Common myeloid progenitor, CD34-positive (primary cell): Measurements from ENCODE around the gene ANKRD11.

Experiments used
- CTCF ChIA-PET: fragments of 350-600 bp; sonication (Branson Sonifier 250); formaldehyde crosslinking; loops from one replicate; lab custom pipeline; 2021; ENCODE audit warnings: antibody characterized with exemption; lab: Charles Lee
- POLR2A ChIA-PET: fragments of 350-600 bp; sonication (Branson Sonifier 250); formaldehyde crosslinking; loops from one replicate; lab custom pipeline; 2021; ENCODE audit warnings: antibody characterized with exemption; lab: Charles Lee
- DNase-seq, 3 donors: peaks; one replicate each; pipeline versions ENCODE4 v3.0.0 to v3.0.0-alpha.2; 2013
- H3K27ac ChIP-seq, 2 experiments: 1 replicate in 1 of 2; 2 replicates in 1 of 2; pipeline ENCODE4 v1.7.0; 2013; ENCODE audit warnings: inconsistent platforms in 2 of 2, low read length in 2 of 2, mild to moderate bottlenecking in 2 of 2, low read depth in 1 of 2, moderate library complexity in 1 of 2; ENCODE audit not compliant: severe bottlenecking in 2 of 2, insufficient read depth in 1 of 2, poor library complexity in 1 of 2
- H3K27me3 ChIP-seq, 5 experiments: replicated peaks in 2 of 5; 1 replicate in 3 of 5; 2 replicates in 2 of 5; pipeline versions ENCODE4 v1.6.1 to v1.7.0; 2013; ENCODE audit warnings: low read length in 4 of 5, mild to moderate bottlenecking in 2 of 5, moderate library complexity in 2 of 5, inconsistent platforms in 1 of 5; ENCODE audit not compliant: insufficient read depth in 5 of 5, control insufficient read depth in 4 of 5
- H3K36me3 ChIP-seq, 4 experiments: 1 replicate in 2 of 4; 2 replicates in 2 of 4; pipeline versions ENCODE4 v1.6.1 to v1.7.0; 2013; ENCODE audit warnings: low read length in 3 of 4, control low read depth in 1 of 4, mild to moderate bottlenecking in 1 of 4; ENCODE audit not compliant: control insufficient read depth in 4 of 4, insufficient read depth in 4 of 4
- H3K4me1 ChIP-seq, 4 experiments: 1 replicate in 3 of 4; 2 replicates in 1 of 4; pipeline versions ENCODE4 v1.6.1 to v1.7.1; 2013; ENCODE audit warnings: low read length in 3 of 4, mild to moderate bottlenecking in 3 of 4, control low read depth in 1 of 4, inconsistent platforms in 1 of 4, moderate library complexity in 1 of 4; ENCODE audit not compliant: control insufficient read depth in 4 of 4, insufficient read depth in 4 of 4; ENCODE audit errors: control extremely low read depth in 1 of 4
- H3K4me3 ChIP-seq, 7 experiments: 1 replicate in 4 of 7; 2 replicates in 3 of 7; pipeline versions ENCODE4 v1.5.1 to v1.7.0; 2013; ENCODE audit warnings: mild to moderate bottlenecking in 7 of 7, low read length in 6 of 7, moderate library complexity in 6 of 7, inconsistent platforms in 2 of 7, low read depth in 2 of 7, control low read depth in 1 of 7; ENCODE audit not compliant: insufficient read depth in 4 of 7, control insufficient read depth in 1 of 7; ENCODE audit errors: extremely low read depth in 1 of 7
- H3K9me3 ChIP-seq, 5 experiments: 1 replicate in 4 of 5; 2 replicates in 1 of 5; pipeline versions ENCODE4 v1.6.1 to v1.7.1; 2013; ENCODE audit warnings: low read length in 4 of 5, mild to moderate bottlenecking in 2 of 5, inconsistent platforms in 1 of 5, low read depth in 1 of 5, moderate library complexity in 1 of 5; ENCODE audit not compliant: control insufficient read depth in 4 of 5, insufficient read depth in 2 of 5; ENCODE audit errors: control extremely low read depth in 1 of 5
- WGBS: methylation state at CpG from one replicate; pipeline ENCODE4 v1.1.5; 2013; ENCODE audit not compliant: insufficient coverage; 5-methylcytosine and 5-hydroxymethylcytosine counted together

ANKRD11 gene

GRCh38 chr16:89531821-89532526 lies 41.6 kb upstream of the ANKRD11 start:
- Histone ChIP-seq H3K4me1 (peaks cover 4 to 25% (median 24%) of the 10 kb centered on the region in 4 experiments), H3K9me3 (no peaks in the 10 kb centered on the region), H3K4me3 (no peak overlapping the region), H3K27me3 (no peaks in the 10 kb centered on the region), H3K27ac (no peak overlapping the region), H3K36me3 (peaks cover 6 to 66% (median 43%) of the 10 kb centered on the region in 4 experiments)
- no peak for DNase-seq
- ChIA-PET POLR2A (interaction anchor here (0.7 kb wide), 1 partner anchor 52 kb away, joined by 3 read pairs; no protein-coding TSS in a partner anchor), CTCF (interaction anchor here (0.7 to 1.4 kb wide), 3 partner anchors 10 to 25 kb away, joined by 3 to 4 read pairs (median 4); no protein-coding TSS in a partner anchor)
- WGBS = 96% methylated on average over 21 of the region's 31 CpGs

DNA sequence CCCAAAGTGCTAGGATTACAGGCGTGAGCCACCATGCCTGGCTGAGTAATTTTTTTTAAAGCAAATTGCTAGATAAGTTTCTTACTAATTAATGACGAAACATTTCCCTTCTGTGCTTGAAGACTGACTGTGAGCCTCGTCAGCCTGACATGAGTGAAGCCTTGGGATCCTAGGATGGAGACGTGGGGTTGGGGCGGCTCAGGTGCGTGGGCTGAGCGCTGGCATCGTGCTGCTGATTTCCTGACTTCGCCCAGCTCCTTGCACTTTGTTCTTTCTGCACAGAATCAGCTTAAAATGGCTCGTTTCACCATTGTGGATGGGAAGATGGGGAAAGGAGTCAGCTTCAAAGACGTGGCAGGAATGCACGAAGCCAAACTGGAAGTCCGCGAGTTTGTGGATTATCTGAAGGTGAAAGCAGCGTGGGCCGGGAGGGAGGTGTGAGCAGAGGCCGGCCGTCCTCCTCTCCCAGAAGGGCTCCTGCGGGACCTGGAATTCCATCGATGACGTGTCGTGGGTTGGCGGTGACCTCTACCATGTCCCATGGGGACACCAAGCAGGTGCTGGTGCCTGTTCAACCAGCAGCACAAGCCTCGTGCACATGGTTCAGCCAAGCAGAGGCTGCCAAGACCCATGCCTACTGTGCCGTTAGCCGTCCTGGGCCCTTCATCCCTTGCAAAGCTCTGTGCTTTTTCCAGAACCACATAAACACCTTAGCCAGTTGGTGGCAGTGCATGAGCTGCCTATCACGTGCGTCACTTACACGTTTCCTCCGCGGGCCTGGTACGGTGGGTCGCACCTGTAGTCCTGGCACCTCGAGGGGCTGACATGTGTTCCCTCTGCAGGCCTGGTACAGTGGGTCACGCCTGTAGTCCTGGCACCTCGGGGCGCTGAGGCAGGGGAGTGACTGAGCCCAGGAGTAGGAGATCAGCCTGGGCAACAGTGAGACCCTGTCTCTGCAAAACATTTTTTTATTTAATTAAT lies 40.3 kb upstream of the ANKRD11 start:
- H3K27me3 ChIP-seq = no peaks in the 10 kb centered on the region
- POLR2A ChIA-PET = interaction anchor here (0.7 kb wide), 1 partner anchor 54 kb away, joined by 3 read pairs; no protein-coding TSS in a partner anchor
- no peak for DNase-seq
- H3K36me3 ChIP-seq = peaks cover 10 to 72% (median 49%) of the 10 kb centered on the region in 4 experiments
- peaks cover 4 to 24% (median 24%) of the 10 kb centered on the region in 4 experiments for H3K4me1 ChIP-seq
- CTCF ChIA-PET = interaction anchor here (1.3 kb wide), 2 partner anchors 9 to 12 kb away, joined by 3 read pairs; no protein-coding TSS in a partner anchor
- H3K27ac ChIP-seq = no peak overlapping the region
- H3K4me3 ChIP-seq = no peak overlapping the region
- no peaks in the 10 kb centered on the region for H3K9me3 ChIP-seq
- 97% methylated on average over 30 of the region's 37 CpGs for WGBS

GRCh38 chr16:89529097-89529496 lies 38.7 kb upstream of the ANKRD11 start:
- Histone ChIP-seq H3K9me3 (no peaks in the 10 kb centered on the region), H3K36me3 (peaks cover 13 to 78% (median 61%) of the 10 kb centered on the region in 4 experiments), H3K27me3 (no peaks in the 10 kb centered on the region), H3K4me1 (peaks cover 4 to 12% (median 10%) of the 10 kb centered on the region in 4 experiments), H3K4me3 (no peak overlapping the region), H3K27ac (no peak overlapping the region)
- WGBS = 92% methylated on average over 16 of the region's 16 CpGs
- no peak for DNase-seq
- POLR2A ChIA-PET = interaction anchor here (0.6 kb wide), 1 partner anchor 41 kb away, joined by 4 read pairs; no protein-coding TSS in a partner anchor
- CTCF ChIA-PET = interaction anchor here (0.9 to 1.3 kb wide), 6 partner anchors 11 to 194 kb away, joined by 3 to 4 read pairs (median 3); no protein-coding TSS in a partner anchor

DNA sequence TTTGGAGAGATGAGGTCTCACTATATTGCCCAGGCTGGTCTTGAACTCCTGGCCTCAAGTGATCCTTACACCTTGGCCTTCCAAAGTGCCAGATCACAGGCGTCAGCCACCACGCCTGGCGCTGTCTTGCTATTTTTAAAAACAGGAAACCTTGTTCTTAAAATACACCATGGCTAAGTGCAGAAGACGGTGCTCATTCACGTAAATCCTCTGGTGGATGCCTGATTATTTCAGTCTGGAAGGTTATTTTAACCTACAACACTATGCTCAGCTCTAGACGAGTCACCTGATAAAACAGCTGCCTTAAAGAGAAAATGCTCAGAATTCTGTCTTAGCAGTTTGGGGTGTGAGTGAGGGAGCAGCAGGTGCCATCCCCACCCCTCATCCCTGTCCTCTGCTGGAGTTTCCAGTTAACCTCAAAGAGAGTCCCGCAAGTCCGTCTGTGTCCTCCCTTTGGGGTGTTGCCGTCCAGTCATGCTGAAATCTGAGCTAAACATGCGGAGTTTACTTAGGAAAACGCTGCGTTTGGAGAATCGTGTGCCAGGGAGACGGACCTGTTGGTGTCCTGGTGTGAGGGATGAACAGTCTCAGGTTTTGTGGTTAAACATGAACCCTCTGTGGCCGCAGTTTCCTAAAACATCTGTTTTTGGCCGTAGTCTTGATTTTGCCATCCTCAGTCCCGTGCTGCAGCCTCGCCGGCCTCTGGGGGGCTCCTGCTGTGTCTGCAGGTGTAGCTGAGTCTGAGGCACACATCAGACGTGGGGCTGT lies 35.0 kb upstream of the ANKRD11 start:
- WGBS = 76% methylated on average over 15 of the region's 20 CpGs
- no peak overlapping the region for H3K4me3 ChIP-seq
- ChIA-PET POLR2A (interaction anchor here (0.6 kb wide), 1 partner anchor 79 kb away, joined by 4 read pairs; no protein-coding TSS in a partner anchor), CTCF (interaction anchor here (0.8 to 1.7 kb wide), 4 partner anchors 13 to 32 kb away, joined by 4 to 7 read pairs (median 6); partner anchors contain the start of gene SPG7)
- no peaks in the 10 kb centered on the region for H3K9me3 ChIP-seq
- H3K27ac ChIP-seq = no peak overlapping the region
- peaks cover 0 to 4% (median 2%) of the 10 kb centered on the region in 4 experiments for H3K4me1 ChIP-seq
- no peaks in the 10 kb centered on the region for H3K27me3 ChIP-seq
- H3K36me3 ChIP-seq = peaks cover 9 to 85% (median 67%) of the 10 kb centered on the region in 4 experiments
- DNase-seq = peak in 1 of 3 donors; percentile 19

DNA sequence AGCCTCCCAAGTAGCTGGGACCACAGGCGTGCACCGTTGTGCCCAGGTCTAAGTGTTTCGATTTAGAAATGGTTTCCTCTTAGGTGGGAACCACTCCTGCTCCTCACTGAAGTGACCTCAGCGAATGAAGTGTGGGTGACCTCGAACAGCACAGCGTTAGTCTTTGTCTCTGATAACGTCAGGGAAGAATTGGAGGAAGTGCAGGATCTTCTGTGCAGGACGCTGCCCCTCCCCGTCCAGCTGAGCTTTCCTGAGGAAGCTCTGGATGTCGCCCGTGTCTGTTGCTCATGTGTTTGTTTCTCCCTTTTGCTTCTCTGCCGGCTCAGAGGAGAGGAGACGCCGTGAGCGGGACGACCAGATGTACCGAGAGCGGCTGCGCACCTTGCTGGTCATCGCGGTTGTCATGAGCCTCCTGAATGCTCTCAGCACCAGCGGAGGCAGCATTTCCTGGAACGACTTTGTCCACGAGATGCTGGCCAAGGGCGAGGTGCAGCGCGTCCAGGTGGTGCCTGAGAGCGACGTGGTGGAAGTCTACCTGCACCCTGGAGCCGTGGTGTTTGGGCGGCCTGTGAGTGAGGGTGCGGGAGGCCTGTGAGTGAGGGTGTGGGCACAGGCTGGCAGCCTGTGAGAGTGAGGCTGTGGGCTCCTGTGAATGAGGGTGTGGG lies 33.5 kb upstream of the ANKRD11 start:
- Histone ChIP-seq H3K9me3 (no peaks in the 10 kb centered on the region), H3K4me3 (no peak overlapping the region), H3K4me1 (peaks cover 0 to 4% (median 2%) of the 10 kb centered on the region in 4 experiments), H3K27ac (no peak overlapping the region), H3K27me3 (no peaks in the 10 kb centered on the region), H3K36me3 (peaks cover 9 to 88% (median 68%) of the 10 kb centered on the region in 4 experiments)
- no peak for DNase-seq
- 96% methylated on average over 29 of the region's 32 CpGs for WGBS
- ChIA-PET CTCF (interaction anchor here (1.2 kb wide), 1 partner anchor 34 kb away, joined by 3 read pairs; no protein-coding TSS in a partner anchor), POLR2A (no interaction called here)

DNA sequence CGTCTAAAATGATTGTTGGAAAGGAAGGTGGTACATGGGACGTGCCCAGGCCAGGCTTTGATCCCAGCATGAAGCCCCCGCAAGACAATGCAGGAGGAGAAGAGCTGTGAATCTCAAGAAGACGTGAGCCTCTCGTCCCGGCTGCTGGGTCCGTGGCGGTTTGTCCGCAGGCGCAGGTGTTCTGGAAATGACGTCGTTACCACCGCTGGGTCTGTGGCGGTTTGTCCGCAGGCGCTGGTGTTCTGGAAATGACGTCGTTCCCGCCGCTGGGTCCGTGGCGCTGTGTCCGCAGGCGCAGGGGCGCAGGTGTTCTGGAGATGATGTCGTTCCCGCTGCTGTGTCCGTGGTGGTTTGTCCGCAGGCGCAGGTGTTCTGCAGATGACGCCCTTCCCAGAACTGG lies 31.9 kb upstream of the ANKRD11 start:
- H3K4me3 ChIP-seq = no peak overlapping the region
- 97% methylated on average over 29 of the region's 31 CpGs for WGBS
- no peak overlapping the region for H3K27ac ChIP-seq
- no peaks in the 10 kb centered on the region for H3K27me3 ChIP-seq
- CTCF ChIA-PET = interaction anchor here (0.8 to 1.5 kb wide), 3 partner anchors 8 to 36 kb away, joined by 3 to 4 read pairs (median 3); no protein-coding TSS in a partner anchor
- H3K36me3 ChIP-seq = peaks cover 16 to 91% (median 73%) of the 10 kb centered on the region in 4 experiments
- H3K9me3 ChIP-seq = peaks cover 0 to 8% (median 5%) of the 10 kb centered on the region in 5 experiments
- no peak for DNase-seq
- peaks cover 0 to 4% (median 2%) of the 10 kb centered on the region in 4 experiments for H3K4me1 ChIP-seq
- POLR2A ChIA-PET = no interaction called here
